MG63 (cell line): ENCODE data around the gene PRND. TPM values are rescaled to one million over a fixed set of nuclear protein-coding genes. Genes with fewer than 3 reads are reported as not detected.
A peak's percentile ranks its signal among the peaks of the same experiment; 100 is the strongest.
"Not testable (repeated sequence)": the region's sequence is repeated elsewhere in the genome, so short reads cannot be mapped to it uniquely, and the experiment has no call there.

Experiments used
- DNase-seq: peaks from one replicate; pipeline ENCODE4 v3.0.0-alpha.2; 2020
- H3K27me3 ChIP-seq: fragments of 250-450 bp; sonication (Bioruptor Pico); 2 replicates; pipeline ENCODE4 v1.5.1; 2020; ENCODE audit warnings: mild to moderate bottlenecking, moderate library complexity
- H3K36me3 ChIP-seq: fragments of 250-450 bp; sonication (Bioruptor Pico); 2 replicates; pipeline ENCODE4 v1.5.1; 2020; ENCODE audit warnings: mild to moderate bottlenecking, moderate library complexity
- H3K4me3 ChIP-seq: fragments of 250-450 bp; sonication (Bioruptor Pico); 2 replicates; pipeline ENCODE4 v1.5.1; 2020; ENCODE audit warnings: mild to moderate bottlenecking, moderate library complexity
- H3K9me3 ChIP-seq: fragments of 250-450 bp; sonication (Bioruptor Pico); 2 replicates; pipeline ENCODE4 v1.5.1; 2020; ENCODE audit warnings: mild to moderate bottlenecking, moderate library complexity
- total RNA-seq: library from RNA; depleted of rRNA; stranded (reverse); fragments of >200 nt; shearing (Covaris generic); gene quantifications from 2 replicates; pipeline ENCODE4 v1.2.3, GENCODE V29; 2014; ENCODE audit warnings: low replicate concordance

The PRND gene
- total RNA-seq, 1 experiment from 2014 or later, result not detected

GRCh38 chr20:4699957-4700356 lies 21.8 kb upstream of the PRND start:
- no peak overlapping the region for H3K4me3 ChIP-seq
- H3K36me3 ChIP-seq, result peaks cover 9% of the 10 kb centered on the region
- DNase-seq, result no peak
- H3K9me3 ChIP-seq, result no peaks in the 10 kb centered on the region
- H3K27me3 ChIP-seq, result no peaks in the 10 kb centered on the region

GRCh38 chr20:4702562-4703280 lies 19.0 kb upstream of the PRND start:
- H3K27me3 ChIP-seq, result no peaks in the 10 kb centered on the region
- peaks cover 9% of the 10 kb centered on the region for H3K36me3 ChIP-seq
- DNase-seq, result peak; percentile 38
- H3K4me3 ChIP-seq, result no peak overlapping the region
- no peaks in the 10 kb centered on the region for H3K9me3 ChIP-seq

- H3K4me3 ChIP-seq, result no peak overlapping the region
- H3K9me3 ChIP-seq, result no peaks in the 10 kb centered on the region
- DNase-seq, result no peak
- H3K27me3 ChIP-seq, result no peaks in the 10 kb centered on the region
- H3K36me3 ChIP-seq, result peaks cover 7% of the 10 kb centered on the region
These were observed 18.4 kb upstream of the PRND start for GRCh38 chr20:4703281-4703676.

- not testable (repeated sequence) for H3K9me3 ChIP-seq, H3K27me3 ChIP-seq, DNase-seq, H3K36me3 ChIP-seq, H3K4me3 ChIP-seq
These were observed 14.8 kb upstream of the PRND start for GRCh38 chr20:4706941-4707340.

GRCh38 chr20:4708036-4708435 lies 13.7 kb upstream of the PRND start:
- DNase-seq, result no peak
- no peaks in the 10 kb centered on the region for H3K9me3 ChIP-seq
- no peak overlapping the region for H3K4me3 ChIP-seq
- H3K27me3 ChIP-seq, result no peaks in the 10 kb centered on the region
- H3K36me3 ChIP-seq, result no peaks in the 10 kb centered on the region

- DNase-seq, result no peak
- no peaks in the 10 kb centered on the region for H3K27me3 ChIP-seq
- no peaks in the 10 kb centered on the region for H3K9me3 ChIP-seq
- no peak overlapping the region for H3K4me3 ChIP-seq
- H3K36me3 ChIP-seq, result no peaks in the 10 kb centered on the region
These were observed 12.9 kb upstream of the PRND start for GRCh38 chr20:4708856-4709255.

GRCh38 chr20:4709261-4710105 lies 12.2 kb upstream of the PRND start:
- H3K27me3 ChIP-seq, result no peaks in the 10 kb centered on the region
- H3K4me3 ChIP-seq, result no peak overlapping the region

GRCh38 chr20:4710106-4710475 lies 11.6 kb upstream of the PRND start:
- H3K9me3 ChIP-seq, result no peaks in the 10 kb centered on the region
- no peak overlapping the region for H3K4me3 ChIP-seq
- no peaks in the 10 kb centered on the region for H3K36me3 ChIP-seq
- DNase-seq, result no peak
- H3K27me3 ChIP-seq, result no peaks in the 10 kb centered on the region

More at GRCh38 chr20:4709261-4710105, 12.2 kb upstream of the PRND start:
- DNase-seq, result no peak
- H3K36me3 ChIP-seq, result no peaks in the 10 kb centered on the region
- no peaks in the 10 kb centered on the region for H3K9me3 ChIP-seq

- DNase-seq, result no peak
- H3K36me3 ChIP-seq, result no peaks in the 10 kb centered on the region
- no peak overlapping the region for H3K4me3 ChIP-seq
- no peaks in the 10 kb centered on the region for H3K27me3 ChIP-seq
- no peaks in the 10 kb centered on the region for H3K9me3 ChIP-seq
These were observed 10.2 kb upstream of the PRND start for GRCh38 chr20:4711511-4711910.

- H3K36me3 ChIP-seq, result no peaks in the 10 kb centered on the region
- no peak overlapping the region for H3K4me3 ChIP-seq
- H3K27me3 ChIP-seq, result no peaks in the 10 kb centered on the region
- no peaks in the 10 kb centered on the region for H3K9me3 ChIP-seq
- peak; percentile 56 for DNase-seq
These were observed 8.3 kb upstream of the PRND start for GRCh38 chr20:4713401-4713800.

GRCh38 chr20:4714818-4715217 lies 6.9 kb upstream of the PRND start:
- no peak for DNase-seq
- Histone ChIP-seq H3K27me3 (no peaks in the 10 kb centered on the region), H3K4me3 (no peak overlapping the region), H3K36me3 (no peaks in the 10 kb centered on the region), H3K9me3 (no peaks in the 10 kb centered on the region)

GRCh38 chr20:4717816-4718570 lies 3.7 kb upstream of the PRND start:
- H3K27me3 ChIP-seq, result no peaks in the 10 kb centered on the region
- no peaks in the 10 kb centered on the region for H3K36me3 ChIP-seq
- peak; percentile 11 for DNase-seq
- H3K4me3 ChIP-seq, result no peak overlapping the region
- no peaks in the 10 kb centered on the region for H3K9me3 ChIP-seq

GRCh38 chr20:4719190-4719589 lies 2.5 kb upstream of the PRND start:
- no peak for DNase-seq
- no peaks in the 10 kb centered on the region for H3K36me3 ChIP-seq
- H3K9me3 ChIP-seq, result no peaks in the 10 kb centered on the region
- H3K27me3 ChIP-seq, result no peaks in the 10 kb centered on the region
- H3K4me3 ChIP-seq, result no peak overlapping the region

- Histone ChIP-seq H3K36me3 (no peaks in the 10 kb centered on the region), H3K4me3 (no peak overlapping the region), H3K9me3 (no peaks in the 10 kb centered on the region), H3K27me3 (no peaks in the 10 kb centered on the region)
- peak; percentile 42 for DNase-seq
These were observed 1.4 kb upstream of the PRND start for GRCh38 chr20:4720041-4720976.

- no peak overlapping the region for H3K4me3 ChIP-seq
- no peak for DNase-seq
- H3K27me3 ChIP-seq, result no peaks in the 10 kb centered on the region
- H3K9me3 ChIP-seq, result no peaks in the 10 kb centered on the region
- H3K36me3 ChIP-seq, result no peaks in the 10 kb centered on the region
These were observed 746 bp upstream of the PRND start for GRCh38 chr20:4720977-4721349.

- H3K36me3 ChIP-seq, result no peaks in the 10 kb centered on the region
- DNase-seq, result no peak
- H3K27me3 ChIP-seq, result no peaks in the 10 kb centered on the region
- no peak overlapping the region for H3K4me3 ChIP-seq
- no peaks in the 10 kb centered on the region for H3K9me3 ChIP-seq
These were observed 862 bp downstream of the PRND start for GRCh38 chr20:4722571-4722970.
